Natural killer cell (primary cell): ENCODE measurements around the gene MAPKAP1. TPM values are rescaled to one million over a fixed set of nuclear protein-coding genes. Genes with fewer than 3 reads are reported as not detected.

Source experiments
- ATAC-seq, 3 donors: fragments of 150-1000 bp in 2 of 3; fragments of 200-7000 bp in 1 of 3; cut with Tn5 transposase; 1 replicate in 1 of 3; 2 replicates in 2 of 3; pipeline ENCODE4 v1.10.0; 2021; ENCODE audit warnings: mild to moderate bottlenecking in 2 of 3, moderate library complexity in 2 of 3
- DNase-seq, 2 donors: peaks; one replicate each; pipeline versions ENCODE4 v3.0.0 to v3.0.0-alpha.2; 2013 to 2021; ENCODE audit warnings: mixed read lengths in 1 of 2
- H3K27ac ChIP-seq: one replicate; pipeline ENCODE4 v1.5.1; 2013; ENCODE audit warnings: mild to moderate bottlenecking, low read length
- H3K27me3 ChIP-seq: one replicate; pipeline ENCODE4 v1.6.1; 2013; ENCODE audit warnings: low read length; ENCODE audit not compliant: control insufficient read depth, insufficient read depth
- H3K36me3 ChIP-seq: one replicate; pipeline ENCODE4 v1.6.1; 2013; ENCODE audit warnings: low read length; ENCODE audit not compliant: control insufficient read depth, insufficient read depth
- H3K4me1 ChIP-seq: one replicate; pipeline ENCODE4 v1.6.1; 2013; ENCODE audit warnings: low read length; ENCODE audit not compliant: control insufficient read depth, insufficient read depth
- H3K4me3 ChIP-seq: one replicate; pipeline ENCODE4 v1.5.1; 2013; ENCODE audit warnings: low read length
- H3K9me3 ChIP-seq: one replicate; pipeline ENCODE4 v1.6.1; 2013; ENCODE audit warnings: low read length; ENCODE audit not compliant: control insufficient read depth, insufficient read depth
- H3K27ac Mint-ChIP-seq, 2 donors: one replicate each; pipeline ENCODE4 v1.8.0; 2022; ENCODE audit warnings: mild to moderate bottlenecking in 2 of 2, mixed read lengths in 2 of 2, moderate library complexity in 1 of 2
- H3K27me3 Mint-ChIP-seq, 2 donors: one replicate each; pipeline ENCODE4 v1.8.0; 2022; ENCODE audit warnings: low read depth in 2 of 2, mixed read lengths in 2 of 2
- H3K36me3 Mint-ChIP-seq: one replicate; pipeline ENCODE4 v1.8.0; 2022; ENCODE audit warnings: mixed read lengths
- H3K4me1 Mint-ChIP-seq, 2 donors: one replicate each; pipeline ENCODE4 v1.8.0; 2022; ENCODE audit warnings: mixed read lengths in 2 of 2
- H3K4me3 Mint-ChIP-seq: one replicate; pipeline ENCODE4 v1.8.0; 2022; ENCODE audit warnings: mild to moderate bottlenecking, moderate library complexity, mixed read lengths
- H3K9me3 Mint-ChIP-seq, 2 donors: one replicate each; pipeline ENCODE4 v1.8.0; 2022; ENCODE audit warnings: mixed read lengths in 2 of 2
- CTCF ChIP-seq: fragments of 200-600 bp; IDR thresholded peaks from one replicate; pipeline ENCODE4 v1.8.0; 2022; ENCODE audit warnings: antibody characterized with exemption
- WGBS: methylation state at CpG from one replicate; pipeline ENCODE4 v1.1.7; 2013; ENCODE audit warnings: missing lambda C conversion rate; ENCODE audit not compliant: insufficient coverage; 5-methylcytosine and 5-hydroxymethylcytosine counted together
- intact Hi-C: fragments of 100-400 bp; cut with micrococcal nuclease; formaldehyde crosslinking; loops from one replicate; pipeline ENCODE4 v1.14.2; 2022
- total RNA-seq, 4 donors: library from RNA; stranded (reverse); fragments of 120-200 nt in 1 of 4; gene quantifications; one replicate each; pipeline versions ENCODE4 v1.2.3 to v1.2.4, GENCODE V29; 2013 to 2022

Gene MAPKAP1
- total RNA-seq, 3 donors from 2014 or later (not counting 1 experiment from before 2014, with no cell fraction given), result 51.1 to 73.0 (median 58.8) TPM

- TF ChIP-seq CTCF, result no peak
- 94% methylated on average over 7 of the region's 8 CpGs for WGBS
- peaks cover 5% of the 10 kb centered on the region for H3K9me3 ChIP-seq
- intact Hi-C loops, result no loop called here
- no peak overlapping the region for H3K4me3 ChIP-seq
- H3K27me3 ChIP-seq, result no peaks in the 10 kb centered on the region
- no peaks in the 10 kb centered on the region for H3K36me3 Mint-ChIP-seq
- DNase-seq (no peak), ATAC-seq (no peak)
- no peak overlapping the region for H3K27ac ChIP-seq
- H3K4me1 ChIP-seq, result no peaks in the 10 kb centered on the region
- peaks cover 0 to 2% of the 10 kb centered on the region in 2 donors for H3K9me3 Mint-ChIP-seq
- no peaks in the 10 kb centered on the region for H3K27me3 Mint-ChIP-seq
- H3K36me3 ChIP-seq, result peaks cover 12% of the 10 kb centered on the region
- H3K27ac Mint-ChIP-seq, result no peak overlapping the region
- H3K4me3 Mint-ChIP-seq, result no peak overlapping the region
- H3K4me1 Mint-ChIP-seq, result no peaks in the 10 kb centered on the region
Measured at GRCh38 chr9:125460883-125461635, 245.9 kb downstream of the MAPKAP1 start.

- intact Hi-C loops, result no loop called here
- Mint-ChIP-seq H3K4me1 (no peaks in the 10 kb centered on the region), H3K9me3 (peaks cover 0 to 2% of the 10 kb centered on the region in 2 donors), H3K27me3 (no peaks in the 10 kb centered on the region), H3K27ac (no peak overlapping the region), H3K4me3 (no peak overlapping the region), H3K36me3 (no peaks in the 10 kb centered on the region)
- WGBS, result 97% methylated on average over 7 of the region's 7 CpGs
- no peaks in the 10 kb centered on the region for H3K27me3 ChIP-seq
- ATAC-seq (no peak), DNase-seq (no peak)
- H3K27ac ChIP-seq, result no peak overlapping the region
- peaks cover 10% of the 10 kb centered on the region for H3K36me3 ChIP-seq
- H3K4me1 ChIP-seq, result no peaks in the 10 kb centered on the region
- H3K9me3 ChIP-seq, result peaks cover 5% of the 10 kb centered on the region
- H3K4me3 ChIP-seq, result no peak overlapping the region
- TF ChIP-seq CTCF, result no peak
Measured at GRCh38 chr9:125460346-125460745, 246.7 kb downstream of the MAPKAP1 start.

GRCh38 chr9:125457357-125457756, 249.7 kb downstream of the MAPKAP1 start:
- H3K4me1 ChIP-seq, result no peaks in the 10 kb centered on the region
- TF ChIP-seq CTCF, result no peak
- H3K9me3 ChIP-seq, result peaks cover 5% of the 10 kb centered on the region
- H3K27ac ChIP-seq, result no peak overlapping the region
- no peak overlapping the region for H3K27ac Mint-ChIP-seq
- no peaks in the 10 kb centered on the region for H3K27me3 ChIP-seq
- no peaks in the 10 kb centered on the region for H3K4me1 Mint-ChIP-seq
- H3K36me3 Mint-ChIP-seq, result no peaks in the 10 kb centered on the region
- DNase-seq (no peak), ATAC-seq (no peak)
- no peak overlapping the region for H3K4me3 ChIP-seq
- H3K36me3 ChIP-seq, result peaks cover 9% of the 10 kb centered on the region
- H3K4me3 Mint-ChIP-seq, result no peak overlapping the region
- intact Hi-C loops, result no loop called here
- H3K27me3 Mint-ChIP-seq, result no peaks in the 10 kb centered on the region
- 88% methylated on average over 1 of the region's 1 CpG for WGBS
- peaks cover 0 to 2% of the 10 kb centered on the region in 2 donors for H3K9me3 Mint-ChIP-seq

- H3K4me1 Mint-ChIP-seq, result peaks cover 0 to 4% of the 10 kb centered on the region in 2 donors
- H3K27me3 Mint-ChIP-seq, result no peaks in the 10 kb centered on the region
- 92% methylated on average over 2 of the region's 4 CpGs for WGBS
- ATAC-seq, result no peak
- Histone ChIP-seq H3K9me3 (peaks cover 5% of the 10 kb centered on the region), H3K4me1 (no peaks in the 10 kb centered on the region), H3K36me3 (peaks cover 8% of the 10 kb centered on the region), H3K27ac (no peak overlapping the region), H3K27me3 (no peaks in the 10 kb centered on the region), H3K4me3 (no peak overlapping the region)
- H3K27ac Mint-ChIP-seq, result no peak overlapping the region
- H3K4me3 Mint-ChIP-seq, result no peak overlapping the region
- no peak for DNase-seq
- no peak for TF ChIP-seq CTCF
- peaks cover 7% of the 10 kb centered on the region for H3K36me3 Mint-ChIP-seq
- intact Hi-C loops, result no loop called here
- peaks cover 0 to 2% of the 10 kb centered on the region in 2 donors for H3K9me3 Mint-ChIP-seq
Measured at GRCh38 chr9:125455876-125456275, 251.1 kb downstream of the MAPKAP1 start.
